GM20000 (cell line): ENCODE results near the gene KCNJ6.
A peak's percentile ranks its signal among the peaks of the same experiment; 100 is the strongest.
"Not testable (repeated sequence)": the region's sequence is repeated elsewhere in the genome, so short reads cannot be mapped to it uniquely, and the experiment has no call there.

Source experiments
- DNase-seq: peaks from one replicate; pipeline ENCODE4 v3.0.0; 2012; ENCODE audit warnings: low spot score
- TF ChIP-seq, protein P1 (sequence below): IDR thresholded peaks from 2 replicates; pipeline ENCODE4 v1.5.1; 2012; ENCODE audit warnings: mild to moderate bottlenecking, control low read depth; ENCODE audit errors: extremely low read depth, missing control alignments

Gene KCNJ6

DNA sequence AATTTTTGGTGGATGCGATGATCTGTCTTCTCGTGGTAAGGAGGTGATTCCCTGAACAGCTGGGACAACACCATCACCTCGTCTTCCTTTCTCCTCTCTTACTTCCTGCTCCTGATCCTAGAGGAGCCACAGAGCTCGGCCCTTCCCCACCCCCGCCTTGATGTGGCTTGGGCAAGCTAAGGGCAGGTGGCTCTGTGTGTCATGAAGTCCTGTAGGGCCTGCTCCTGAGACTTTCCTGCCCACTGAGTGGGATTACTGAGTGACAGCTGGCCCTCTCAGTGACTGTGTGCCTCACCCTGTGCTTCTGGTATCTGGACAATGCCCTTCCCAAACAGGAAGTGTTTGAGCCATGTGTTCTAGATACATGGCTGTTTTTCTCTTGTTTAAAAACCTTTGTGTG, 153.0 kb downstream of the KCNJ6 start:
- TF ChIP-seq, protein P1, sequence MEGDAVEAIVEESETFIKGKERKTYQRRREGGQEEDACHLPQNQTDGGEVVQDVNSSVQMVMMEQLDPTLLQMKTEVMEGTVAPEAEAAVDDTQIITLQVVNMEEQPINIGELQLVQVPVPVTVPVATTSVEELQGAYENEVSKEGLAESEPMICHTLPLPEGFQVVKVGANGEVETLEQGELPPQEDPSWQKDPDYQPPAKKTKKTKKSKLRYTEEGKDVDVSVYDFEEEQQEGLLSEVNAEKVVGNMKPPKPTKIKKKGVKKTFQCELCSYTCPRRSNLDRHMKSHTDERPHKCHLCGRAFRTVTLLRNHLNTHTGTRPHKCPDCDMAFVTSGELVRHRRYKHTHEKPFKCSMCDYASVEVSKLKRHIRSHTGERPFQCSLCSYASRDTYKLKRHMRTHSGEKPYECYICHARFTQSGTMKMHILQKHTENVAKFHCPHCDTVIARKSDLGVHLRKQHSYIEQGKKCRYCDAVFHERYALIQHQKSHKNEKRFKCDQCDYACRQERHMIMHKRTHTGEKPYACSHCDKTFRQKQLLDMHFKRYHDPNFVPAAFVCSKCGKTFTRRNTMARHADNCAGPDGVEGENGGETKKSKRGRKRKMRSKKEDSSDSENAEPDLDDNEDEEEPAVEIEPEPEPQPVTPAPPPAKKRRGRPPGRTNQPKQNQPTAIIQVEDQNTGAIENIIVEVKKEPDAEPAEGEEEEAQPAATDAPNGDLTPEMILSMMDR, result no peak
- DNase-seq, result no peak

DNA sequence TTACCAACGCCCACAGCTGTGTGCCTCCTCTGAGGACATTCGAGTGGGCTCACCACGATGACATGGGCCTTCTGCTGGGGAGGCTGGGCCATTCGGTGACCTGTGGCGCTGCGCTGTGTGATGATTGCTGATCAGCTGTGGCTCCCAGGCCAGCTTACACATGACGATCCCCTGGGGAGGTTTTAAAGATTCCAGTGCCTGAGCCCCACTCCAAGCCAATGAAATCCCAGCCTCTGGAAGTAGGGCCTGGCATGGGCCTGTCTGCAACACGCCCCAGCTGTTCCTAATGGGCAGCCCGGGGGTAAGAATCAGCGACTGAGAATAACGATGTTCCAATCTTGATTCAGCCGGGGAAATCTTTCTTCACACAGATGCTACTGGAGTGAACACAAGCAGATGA, 153.7 kb downstream of the KCNJ6 start:
- TF ChIP-seq, protein P1, result no peak
- DNase-seq, result no peak

DNA sequence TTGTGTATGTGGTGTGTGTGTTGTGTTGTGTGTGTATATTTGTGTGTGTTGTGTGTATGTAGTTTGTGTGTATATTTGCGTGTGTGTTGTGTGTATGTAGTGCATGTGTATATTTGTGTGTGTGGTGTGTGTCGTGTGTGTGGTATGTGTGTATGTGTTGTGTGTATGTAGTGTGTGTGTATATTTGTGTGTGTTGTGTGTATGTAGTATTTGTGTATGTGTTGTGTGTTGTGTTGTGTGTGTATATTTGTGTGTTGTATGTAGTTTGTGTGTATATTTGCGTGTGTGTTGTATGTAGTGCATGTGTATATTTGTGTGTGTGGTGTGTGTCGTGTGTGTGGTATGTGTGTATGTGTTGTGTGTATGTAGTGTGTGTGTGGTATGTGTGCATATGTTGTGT, 154.9 kb downstream of the KCNJ6 start:
- not testable (repeated sequence) for DNase-seq

DNA sequence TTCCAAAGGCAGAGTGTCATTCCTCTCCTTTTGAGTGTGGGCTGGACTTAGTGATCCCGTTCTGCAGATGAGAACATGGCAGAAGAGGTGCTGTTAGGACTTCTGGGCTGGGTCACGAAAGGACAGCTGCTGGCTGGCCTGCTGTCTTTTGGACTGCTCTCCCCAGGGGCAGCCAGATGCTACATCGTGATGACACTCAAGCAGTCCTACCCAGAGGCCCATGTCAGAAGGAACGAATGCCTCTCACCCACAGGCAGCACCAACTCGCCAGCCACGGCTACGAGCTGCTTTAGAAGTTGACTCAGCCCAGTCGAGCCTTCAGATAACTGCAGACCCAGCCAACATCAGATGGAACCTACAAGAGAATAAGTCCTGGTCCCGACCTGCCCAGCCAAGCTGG, 156.5 kb downstream of the KCNJ6 start:
- no peak for DNase-seq
- TF ChIP-seq, protein P1, result no peak

DNA sequence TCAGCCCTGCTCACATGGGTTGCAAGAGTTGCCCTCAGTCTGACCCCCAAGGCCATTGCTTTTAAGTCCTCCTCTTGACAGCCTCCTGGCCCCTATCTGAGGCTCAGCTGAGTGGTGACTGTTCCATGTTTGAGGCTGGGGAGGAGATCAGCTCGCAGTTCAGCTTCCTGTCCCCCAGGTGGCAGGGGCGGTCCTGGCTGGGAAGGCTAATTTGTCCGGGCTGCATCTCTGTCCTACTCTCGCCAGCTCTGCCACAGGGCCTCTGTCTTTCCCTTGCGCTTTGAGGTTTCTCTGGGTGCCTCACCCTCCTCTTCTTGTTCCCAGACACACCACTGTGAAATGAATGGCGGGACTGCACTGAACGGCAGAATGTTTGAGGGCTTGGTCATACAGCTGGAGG, 157.3 kb downstream of the KCNJ6 start:
- TF ChIP-seq, protein P1, result peak; percentile 3
- peak; percentile 17 for DNase-seq

DNA sequence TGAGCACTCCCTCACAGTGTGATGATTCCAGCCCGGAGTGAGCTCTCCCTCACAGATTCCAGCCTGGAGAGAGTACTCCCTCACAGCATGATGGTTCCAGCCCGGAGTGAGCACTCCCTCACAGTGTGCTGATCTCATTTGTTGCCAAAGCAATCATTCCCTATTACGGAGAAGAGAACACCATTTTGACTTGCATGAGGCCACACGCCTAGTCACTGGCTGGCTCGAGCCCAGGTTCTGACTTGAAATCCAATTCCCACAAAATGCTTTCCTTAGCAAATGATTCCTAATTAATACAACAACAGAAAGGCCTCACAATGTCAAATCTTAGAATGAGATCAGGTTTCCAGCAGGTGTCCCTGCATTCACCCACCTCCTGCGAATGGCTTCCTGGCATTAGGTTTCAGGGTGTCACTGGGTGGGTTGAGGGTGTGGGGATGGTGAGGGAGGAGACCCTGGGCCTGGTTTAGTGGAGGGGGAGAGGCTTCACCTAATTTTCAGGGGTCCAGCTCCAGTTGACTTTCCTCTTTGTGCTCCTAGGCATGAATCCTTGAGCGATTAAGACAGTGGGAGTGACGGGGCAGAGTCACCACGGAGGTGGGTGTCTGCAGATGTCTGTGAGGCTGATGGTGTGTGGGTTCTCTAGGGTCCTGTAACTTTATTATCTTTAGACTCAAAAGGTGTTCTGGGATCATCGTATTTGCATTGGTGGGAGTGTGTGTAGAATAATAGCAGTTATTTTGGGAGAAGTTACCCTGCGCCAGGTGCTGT, 158.5 kb downstream of the KCNJ6 start:
- no peak for DNase-seq
- TF ChIP-seq, protein P1, result no peak

DNA sequence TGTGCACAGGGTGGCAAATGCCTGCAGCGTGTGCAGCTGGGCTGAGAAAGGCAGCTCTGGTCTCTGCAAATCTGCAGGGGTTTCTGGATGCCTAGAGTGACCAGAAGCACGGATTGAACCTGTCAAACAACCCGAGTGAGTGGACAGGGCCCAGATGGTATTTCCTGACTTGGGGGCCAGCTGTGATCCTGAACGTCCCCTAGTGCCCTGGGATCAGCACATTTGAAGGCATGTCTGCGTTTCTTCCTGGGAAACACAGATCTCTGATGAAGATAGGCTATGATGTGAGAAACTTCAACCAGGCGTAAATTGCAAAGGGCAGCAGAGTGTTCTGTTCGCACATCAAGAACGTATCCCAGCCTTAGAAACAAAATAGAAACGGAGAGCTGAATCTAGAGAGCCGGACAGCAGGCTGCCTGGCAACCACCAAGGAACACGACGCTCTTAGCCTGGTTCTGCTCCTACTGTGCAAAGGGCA, 163.1 kb downstream of the KCNJ6 start:
- TF ChIP-seq, protein P1, result no peak
- no peak for DNase-seq
